Activated T-cell treated with anti-CD3 and anti-CD28 coated beads, Interleukin-2, amount 50 U/mL, for 48 hours (primary cell): ENCODE measurements around the gene PARD3.
A peak's percentile ranks its signal among the peaks of the same experiment; 100 is the strongest.
"Not testable (repeated sequence)": the region's sequence is repeated elsewhere in the genome, so short reads cannot be mapped to it uniquely, and the experiment has no call there.

Source experiments
- DNase-seq, 2 experiments: peaks; one replicate each; pipeline ENCODE4 v3.0.0-alpha.2; 2020

PARD3 gene

GRCh38 chr10:34275626-34276130 is 539.4 kb downstream of the PARD3 start:
- DNase-seq, result no peak

GRCh38 chr10:34274906-34275305 is 540.2 kb downstream of the PARD3 start:
- DNase-seq, result no peak

GRCh38 chr10:34273340-34273739 is 541.8 kb downstream of the PARD3 start:
- no peak for DNase-seq

GRCh38 chr10:34272316-34272715 is 542.8 kb downstream of the PARD3 start:
- no peak for DNase-seq

- DNase-seq, result not testable (repeated sequence)
Measured at GRCh38 chr10:34268410-34268809, 546.7 kb downstream of the PARD3 start.

GRCh38 chr10:34262985-34263384 is 552.1 kb downstream of the PARD3 start:
- DNase-seq, result no peak

- no peak for DNase-seq
Measured at GRCh38 chr10:34260904-34261303, 554.2 kb downstream of the PARD3 start.

GRCh38 chr10:34256216-34256615 is 558.9 kb downstream of the PARD3 start:
- no peak for DNase-seq

- DNase-seq, result no peak
Measured at GRCh38 chr10:34255035-34255434, 560.1 kb downstream of the PARD3 start.

- DNase-seq, result peak; percentile 24 to 33
Measured at GRCh38 chr10:34254596-34254995, 560.5 kb downstream of the PARD3 start.

GRCh38 chr10:34252111-34252510 is 563.0 kb downstream of the PARD3 start:
- no peak for DNase-seq

GRCh38 chr10:34251177-34251576 is 563.9 kb downstream of the PARD3 start:
- no peak for DNase-seq

GRCh38 chr10:34250722-34251121 is 564.4 kb downstream of the PARD3 start:
- no peak for DNase-seq

GRCh38 chr10:34249634-34250033 is 565.5 kb downstream of the PARD3 start:
- no peak for DNase-seq

- DNase-seq, result no peak
Measured at GRCh38 chr10:34247560-34247959, 567.5 kb downstream of the PARD3 start.

GRCh38 chr10:34244756-34245484 is 570.2 kb downstream of the PARD3 start:
- no peak for DNase-seq

GRCh38 chr10:34241226-34242000 is 573.7 kb downstream of the PARD3 start:
- no peak for DNase-seq

- no peak for DNase-seq
Measured at GRCh38 chr10:34240039-34240438, 575.1 kb downstream of the PARD3 start.

- DNase-seq, result no peak
Measured at GRCh38 chr10:34237898-34238455, 577.1 kb downstream of the PARD3 start.

- DNase-seq, result no peak
Measured at GRCh38 chr10:34236931-34237330, 578.2 kb downstream of the PARD3 start.

GRCh38 chr10:34235164-34235832 is 579.8 kb downstream of the PARD3 start:
- no peak for DNase-seq

GRCh38 chr10:34232481-34232880 is 582.6 kb downstream of the PARD3 start:
- no peak for DNase-seq
